ENCODE results near the gene HOTAIR. TPM values are rescaled to one million over a fixed set of nuclear protein-coding genes. Genes with fewer than 3 reads are reported as not detected.

The HOTAIR gene
- total RNA-seq, 6 donors from 2014 or later: not detected

GRCh38 chr12:53975479-53976152 is 862 bp upstream of the HOTAIR start:
- WGBS, 2 donors: 6 to 15% methylated on average over 26 to 31 of the region's 31 CpGs
- Histone ChIP-seq H3K9me3 (no peaks in the 10 kb centered on the region), H3K4me1 (peaks cover 22 to 28% (median 25%) of the 10 kb centered on the region in 4 donors), H3K27ac (no peak overlapping the region), H3K4me3 (no peak overlapping the region), H3K27me3 (peaks cover 11 to 92% (median 52%) of the 10 kb centered on the region in 4 donors), H3K36me3 (no peaks in the 10 kb centered on the region)
- no peak for ATAC-seq (ENCODE audit: low FRiP score in 2 of 2)
- no peak for TF ChIP-seq CTCF (IDR thresholded peaks at IDR 0.05)
- no peak for TF ChIP-seq POLR2A (IDR thresholded peaks at IDR 0.05)
- no peak for TF ChIP-seq EP300 (IDR thresholded peaks at IDR 0.05)
- TF ChIP-seq POLR2AphosphoS5 (IDR thresholded peaks at IDR 0.05): no peak
- no peak for DNase-seq

GRCh38 chr12:53975064-53975471 is 314 bp upstream of the HOTAIR start:
- Histone ChIP-seq H3K4me3 (peak overlapping the region in 3 of 4 donors; percentile 14 to 25 (median 16)), H3K9me3 (no peaks in the 10 kb centered on the region), H3K27me3 (peaks cover 9 to 94% (median 52%) of the 10 kb centered on the region in 4 donors), H3K36me3 (no peaks in the 10 kb centered on the region), H3K27ac (no peak overlapping the region), H3K4me1 (peaks cover 22 to 28% (median 25%) of the 10 kb centered on the region in 4 donors)
- ATAC-seq (ENCODE audit: low FRiP score in 2 of 2) (no peak), DNase-seq (no peak)
- 3 to 4% methylated on average over 15 to 21 of the region's 25 CpGs for WGBS, 2 donors
- TF ChIP-seq EP300 (IDR thresholded peaks at IDR 0.05) (no peak), POLR2A (IDR thresholded peaks at IDR 0.05) (no peak), POLR2AphosphoS5 (IDR thresholded peaks at IDR 0.05) (no peak), CTCF (IDR thresholded peaks at IDR 0.05) (no peak)

- H3K9me3 ChIP-seq: no peaks in the 10 kb centered on the region
- H3K4me1 ChIP-seq: peaks cover 22 to 28% (median 25%) of the 10 kb centered on the region in 4 donors
- ATAC-seq (ENCODE audit: low FRiP score in 2 of 2) (peak in 1 of 2 donors; percentile 23), DNase-seq (peak in 1 of 2 donors; percentile 80)
- H3K27me3 ChIP-seq: peaks cover 9 to 92% (median 52%) of the 10 kb centered on the region in 4 donors
- no peak overlapping the region for H3K27ac ChIP-seq
- 8 to 10% methylated on average over 33 to 63 of the region's 71 CpGs for WGBS, 2 donors
- no peaks in the 10 kb centered on the region for H3K36me3 ChIP-seq
- TF ChIP-seq CTCF (IDR thresholded peaks at IDR 0.05) (no peak), EP300 (IDR thresholded peaks at IDR 0.05) (no peak), POLR2AphosphoS5 (IDR thresholded peaks at IDR 0.05) (no peak), POLR2A (IDR thresholded peaks at IDR 0.05) (no peak)
- peak overlapping the region in 2 of 4 donors; percentile 16 to 25 for H3K4me3 ChIP-seq
These were observed 1.3 kb downstream of the HOTAIR start for GRCh38 chr12:53973236-53974042.

GRCh38 chr12:53972722-53973235 is 2.0 kb downstream of the HOTAIR start, which contains the start of gene HOXC11:
TSS of gene HOXC11 (plus strand) at chr12:53973126. CDS start at chr12:53973242, 116 bp downstream.
- Histone ChIP-seq H3K27me3 (peaks cover 9 to 90% (median 55%) of the 10 kb centered on the region in 4 donors), H3K4me3 (peak within 1 kb of the TSS in 2 of 4 donors; percentile 16 to 25), H3K4me1 (peaks cover 22 to 28% (median 25%) of the 10 kb centered on the region in 4 donors), H3K9me3 (no peaks in the 10 kb centered on the region), H3K27ac (no peak within 1 kb of the TSS), H3K36me3 (no peaks in the 10 kb centered on the region)
- 8 to 9% methylated on average over 21 of the region's 21 CpGs for WGBS, 2 donors
- DNase-seq: no peak
- no peak for ATAC-seq (ENCODE audit: low FRiP score in 2 of 2)
- TF ChIP-seq POLR2AphosphoS5 (IDR thresholded peaks at IDR 0.05) (no peak), EP300 (IDR thresholded peaks at IDR 0.05) (no peak), POLR2A (IDR thresholded peaks at IDR 0.05) (no peak), CTCF (IDR thresholded peaks at IDR 0.05) (no peak)

All from upper lobe of left lung (tissue), 6 donors.